ENCODE results near the gene TARBP2. TPM values are rescaled to one million over a fixed set of nuclear protein-coding genes. Genes with fewer than 3 reads are reported as not detected.

Gene TARBP2
- total RNA-seq, 1 experiment from 2014 or later = 26.4 TPM

GRCh38 chr12:53550595-53550994, 49.5 kb downstream of the TARBP2 start:
- H3K36me3 Mint-ChIP-seq (ENCODE audit: insufficient read depth, unreplicated experiment) = peaks cover 53% of the 10 kb centered on the region
- no TSS peak for BruUV-seq (replicated peaks)
- ChIA-PET POLR2A (interaction anchor here (0.6 to 1.1 kb wide), 5 partner anchors 11 to 313 kb away, joined by 3 to 4 read pairs (median 3); partner anchors contain the start of gene ATP5MC2), CTCF (no interaction called here)
- no peak overlapping the region for H3K4me3 Mint-ChIP-seq (ENCODE audit: unreplicated experiment)
- intact Hi-C loops (cut with micrococcal nuclease) = no loop called here
- TF ChIP-seq CTCF (IDR thresholded peaks at IDR 0.05; ENCODE audit: unreplicated experiment) = no peak
- no peaks in the 10 kb centered on the region for H3K9me3 Mint-ChIP-seq (ENCODE audit: unreplicated experiment)
- H3K4me1 Mint-ChIP-seq (ENCODE audit: insufficient read depth, unreplicated experiment) = peaks cover 8% of the 10 kb centered on the region
- H3K27ac Mint-ChIP-seq (ENCODE audit: low read depth, unreplicated experiment) = peak overlapping the region; percentile 29
- no peaks in the 10 kb centered on the region for H3K27me3 Mint-ChIP-seq (ENCODE audit: insufficient read depth, unreplicated experiment)
- DNase-seq (ENCODE audit: unreplicated experiment) = peak; percentile 58

- Mint-ChIP-seq H3K4me1 (ENCODE audit: insufficient read depth, unreplicated experiment) (peaks cover 8% of the 10 kb centered on the region), H3K36me3 (ENCODE audit: insufficient read depth, unreplicated experiment) (peaks cover 40% of the 10 kb centered on the region), H3K4me3 (ENCODE audit: unreplicated experiment) (no peak overlapping the region), H3K27ac (ENCODE audit: low read depth, unreplicated experiment) (no peak overlapping the region), H3K9me3 (ENCODE audit: unreplicated experiment) (no peaks in the 10 kb centered on the region), H3K27me3 (ENCODE audit: insufficient read depth, unreplicated experiment) (no peaks in the 10 kb centered on the region)
- DNase-seq (ENCODE audit: unreplicated experiment) = no peak
- TF ChIP-seq CTCF (IDR thresholded peaks at IDR 0.05; ENCODE audit: unreplicated experiment) = no peak
- POLR2A ChIA-PET = interaction anchor here (1.5 kb wide), 1 partner anchor 72 kb away, joined by 4 read pairs; no protein-coding TSS in a partner anchor
- BruUV-seq (replicated peaks) = no TSS peak
- intact Hi-C loops (cut with micrococcal nuclease) = no loop called here
- CTCF ChIA-PET = interaction anchor here (0.7 to 1.2 kb wide), 5 partner anchors 9 to 352 kb away, joined by 3 to 5 read pairs (median 3); no protein-coding TSS in a partner anchor
Measured at GRCh38 chr12:53551889-53552291, 50.8 kb downstream of the TARBP2 start.

- Mint-ChIP-seq H3K9me3 (ENCODE audit: unreplicated experiment) (no peaks in the 10 kb centered on the region), H3K4me3 (ENCODE audit: unreplicated experiment) (no peak overlapping the region), H3K36me3 (ENCODE audit: insufficient read depth, unreplicated experiment) (peaks cover 33% of the 10 kb centered on the region), H3K27ac (ENCODE audit: low read depth, unreplicated experiment) (no peak overlapping the region), H3K27me3 (ENCODE audit: insufficient read depth, unreplicated experiment) (no peaks in the 10 kb centered on the region), H3K4me1 (ENCODE audit: insufficient read depth, unreplicated experiment) (peaks cover 13% of the 10 kb centered on the region)
- ChIA-PET CTCF (interaction anchor here (0.5 to 1.2 kb wide), 6 partner anchors 13 to 353 kb away, joined by 3 to 5 read pairs (median 4); no protein-coding TSS in a partner anchor), POLR2A (interaction anchor here (0.8 to 1.5 kb wide), 2 partner anchors 16 to 71 kb away, joined by 4 read pairs; no protein-coding TSS in a partner anchor)
- intact Hi-C loops (cut with micrococcal nuclease) = no loop called here
- no peak for TF ChIP-seq CTCF (IDR thresholded peaks at IDR 0.05; ENCODE audit: unreplicated experiment)
- no peak for DNase-seq (ENCODE audit: unreplicated experiment)
- no TSS peak for BruUV-seq (replicated peaks)
Measured at GRCh38 chr12:53552361-53553327, 51.6 kb downstream of the TARBP2 start.

Other genes starting within 250 kb of the TARBP2 start
- 9.8 and 12.1 TPM in 2 replicates for gene ESPL1, start 233.0 kb upstream of the TARBP2 start, total RNA-seq (2022)
- gene PFDN5, start 205.7 kb upstream of the TARBP2 start, total RNA-seq (2022) = 205 and 229 TPM in 2 replicates
- 79.8 and 80.9 TPM in 2 replicates for gene MYG1, start 201.6 kb upstream of the TARBP2 start, total RNA-seq (2022)
- 52.7 and 60.5 TPM in 2 replicates for gene AAAS, start 179.7 kb upstream of the TARBP2 start, total RNA-seq (2022)
- not detected in 2 replicates for gene SP7, start 164.9 kb upstream of the TARBP2 start, total RNA-seq (2022)
- gene SP1, start 121.1 kb upstream of the TARBP2 start, total RNA-seq (2022) = 72.9 and 76.6 TPM in 2 replicates
- gene AMHR2, start 77.4 kb upstream of the TARBP2 start, total RNA-seq (2022) = not detected in 2 replicates
- 147 and 173 TPM in 2 replicates for gene PRR13, start 59.5 kb upstream of the TARBP2 start, total RNA-seq (2022)
- 994 and 1,037 TPM in 2 replicates for gene PCBP2, start 49.2 kb upstream of the TARBP2 start, total RNA-seq (2022)
- 4.6 and 5.9 TPM in 2 replicates for gene MAP3K12, start 1.8 kb upstream of the TARBP2 start, total RNA-seq (2022)
- gene NPFF, start 6.2 kb downstream of the TARBP2 start, total RNA-seq (2022) = not detected in 2 replicates
- 39.6 and 40.8 TPM in 2 replicates for gene ATF7, start 125.1 kb downstream of the TARBP2 start, total RNA-seq (2022)
- 328 and 381 TPM in 2 replicates for gene ATP5MC2, start 174.8 kb downstream of the TARBP2 start, total RNA-seq (2022)
- gene CALCOCO1, start 226.2 kb downstream of the TARBP2 start, total RNA-seq (2022) = 49.4 and 74.6 TPM in 2 replicates

All from MCF 10A (cell line).